ENCODE measurements around the gene NRK.
"Not testable (repeated sequence)": the region's sequence is repeated elsewhere in the genome, so short reads cannot be mapped to it uniquely, and the experiment has no call there.

Gene NRK

GRCh38 chrX:105821471-105822121 lies 743 bp upstream of the NRK start:
- Histone ChIP-seq H3K4me2 (no peak overlapping the region), H3K4me3 (no peak overlapping the region), H3K36me3 (no peaks in the 10 kb centered on the region), H3K9ac (no peak overlapping the region), H4K20me1 (no peaks in the 10 kb centered on the region), H3K4me1 (no peaks in the 10 kb centered on the region), H3K27me3 (peaks cover 66% of the 10 kb centered on the region), H3K27ac (no peak overlapping the region), H3K9me3 (peaks cover 21% of the 10 kb centered on the region)
- TF ChIP-seq Cebpa-rat (IDR thresholded peaks at IDR 0.05): no peak

- Histone ChIP-seq H3K27me3 (peaks cover 69% of the 10 kb centered on the region), H3K36me3 (no peaks in the 10 kb centered on the region)
Observed at GRCh38 chrX:105823092-105823455, 735 bp downstream of the NRK start.

GRCh38 chrX:105829011-105829410 lies 6.7 kb downstream of the NRK start:
- no peaks in the 10 kb centered on the region for H3K36me3 ChIP-seq
- no peak for TF ChIP-seq Cebpa-rat (IDR thresholded peaks at IDR 0.05)
- no peak overlapping the region for H3K4me3 ChIP-seq
- H3K27me3 ChIP-seq: peaks cover 27% of the 10 kb centered on the region
- no peaks in the 10 kb centered on the region for H3K4me1 ChIP-seq
- no peak overlapping the region for H3K27ac ChIP-seq
- H3K9ac ChIP-seq: no peak overlapping the region
- no peaks in the 10 kb centered on the region for H4K20me1 ChIP-seq
- no peaks in the 10 kb centered on the region for H3K9me3 ChIP-seq
- H3K4me2 ChIP-seq: no peak overlapping the region

More at GRCh38 chrX:105823092-105823455, 735 bp downstream of the NRK start:
- no peaks in the 10 kb centered on the region for H3K4me1 ChIP-seq
- no peak overlapping the region for H3K27ac ChIP-seq
- H4K20me1 ChIP-seq: no peaks in the 10 kb centered on the region
- TF ChIP-seq Cebpa-rat (IDR thresholded peaks at IDR 0.05): no peak
- H3K9me3 ChIP-seq: peaks cover 21% of the 10 kb centered on the region
- no peak overlapping the region for H3K4me2 ChIP-seq
- no peak overlapping the region for H3K9ac ChIP-seq
- no peak overlapping the region for H3K4me3 ChIP-seq

- Histone ChIP-seq H3K4me1 (no peaks in the 10 kb centered on the region), H3K27me3 (peaks cover 41% of the 10 kb centered on the region), H3K4me3 (no peak overlapping the region), H3K36me3 (no peaks in the 10 kb centered on the region), H4K20me1 (no peaks in the 10 kb centered on the region), H3K27ac (no peak overlapping the region), H3K4me2 (no peak overlapping the region), H3K9me3 (no peaks in the 10 kb centered on the region), H3K9ac (no peak overlapping the region)
- TF ChIP-seq Cebpa-rat (IDR thresholded peaks at IDR 0.05): no peak
Observed at GRCh38 chrX:105837232-105837631, 14.9 kb downstream of the NRK start.

GRCh38 chrX:105845631-105846030 lies 23.3 kb downstream of the NRK start:
- H3K9me3 ChIP-seq: peaks cover 8% of the 10 kb centered on the region
- H3K27ac ChIP-seq: no peak overlapping the region
- H3K4me3 ChIP-seq: no peak overlapping the region
- H3K27me3 ChIP-seq: peaks cover 75% of the 10 kb centered on the region
- H4K20me1 ChIP-seq: no peaks in the 10 kb centered on the region
- no peak overlapping the region for H3K4me2 ChIP-seq
- no peak for TF ChIP-seq Cebpa-rat (IDR thresholded peaks at IDR 0.05)
- H3K36me3 ChIP-seq: no peaks in the 10 kb centered on the region
- H3K9ac ChIP-seq: no peak overlapping the region
- H3K4me1 ChIP-seq: no peaks in the 10 kb centered on the region

GRCh38 chrX:105850100-105850499 lies 27.8 kb downstream of the NRK start:
- peaks cover 93% of the 10 kb centered on the region for H3K27me3 ChIP-seq
- H3K9ac ChIP-seq, H3K9me3 ChIP-seq, H4K20me1 ChIP-seq, H3K4me2 ChIP-seq, H3K27ac ChIP-seq, H3K4me3 ChIP-seq, H3K4me1 ChIP-seq, H3K36me3 ChIP-seq: not testable (repeated sequence)

- H3K9me3 ChIP-seq: no peaks in the 10 kb centered on the region
- no peaks in the 10 kb centered on the region for H3K4me1 ChIP-seq
- H4K20me1 ChIP-seq: no peaks in the 10 kb centered on the region
- H3K9ac ChIP-seq: no peak overlapping the region
- H3K4me3 ChIP-seq: no peak overlapping the region
- no peaks in the 10 kb centered on the region for H3K36me3 ChIP-seq
- no peak for TF ChIP-seq Cebpa-rat (IDR thresholded peaks at IDR 0.05)
- no peak overlapping the region for H3K4me2 ChIP-seq
- H3K27ac ChIP-seq: no peak overlapping the region
- H3K27me3 ChIP-seq: peaks cover 89% of the 10 kb centered on the region
Observed at GRCh38 chrX:105865709-105866108, 43.4 kb downstream of the NRK start.

GRCh38 chrX:105869701-105870100 lies 47.4 kb downstream of the NRK start:
- Histone ChIP-seq H3K36me3 (no peaks in the 10 kb centered on the region), H3K4me2 (no peak overlapping the region), H3K27me3 (peaks cover 91% of the 10 kb centered on the region), H3K4me3 (no peak overlapping the region), H3K9ac (no peak overlapping the region), H4K20me1 (no peaks in the 10 kb centered on the region), H3K4me1 (no peaks in the 10 kb centered on the region), H3K9me3 (no peaks in the 10 kb centered on the region), H3K27ac (no peak overlapping the region)
- no peak for TF ChIP-seq Cebpa-rat (IDR thresholded peaks at IDR 0.05)

- TF ChIP-seq Cebpa-rat (IDR thresholded peaks at IDR 0.05): no peak
- Histone ChIP-seq H3K4me2 (no peak overlapping the region), H3K36me3 (no peaks in the 10 kb centered on the region), H3K27ac (no peak overlapping the region), H3K27me3 (peaks cover 88% of the 10 kb centered on the region), H3K9me3 (no peaks in the 10 kb centered on the region), H3K9ac (no peak overlapping the region), H3K4me3 (no peak overlapping the region), H3K4me1 (no peaks in the 10 kb centered on the region), H4K20me1 (no peaks in the 10 kb centered on the region)
Observed at GRCh38 chrX:105870445-105870844, 48.1 kb downstream of the NRK start.

GRCh38 chrX:105872941-105873340 lies 50.6 kb downstream of the NRK start:
- Histone ChIP-seq H3K4me1 (no peaks in the 10 kb centered on the region), H3K27me3 (peaks cover 71% of the 10 kb centered on the region), H3K4me3 (no peak overlapping the region), H3K36me3 (no peaks in the 10 kb centered on the region), H3K9me3 (no peaks in the 10 kb centered on the region), H3K9ac (no peak overlapping the region), H3K4me2 (no peak overlapping the region), H3K27ac (no peak overlapping the region), H4K20me1 (no peaks in the 10 kb centered on the region)
- no peak for TF ChIP-seq Cebpa-rat (IDR thresholded peaks at IDR 0.05)

- Histone ChIP-seq H3K4me3 (no peak overlapping the region), H3K27ac (no peak overlapping the region), H3K9me3 (no peaks in the 10 kb centered on the region), H3K9ac (no peak overlapping the region), H3K27me3 (peaks cover 64% of the 10 kb centered on the region), H3K4me1 (no peaks in the 10 kb centered on the region), H4K20me1 (no peaks in the 10 kb centered on the region), H3K4me2 (no peak overlapping the region), H3K36me3 (no peaks in the 10 kb centered on the region)
- TF ChIP-seq Cebpa-rat (IDR thresholded peaks at IDR 0.05): no peak
Observed at GRCh38 chrX:105874790-105875189, 52.5 kb downstream of the NRK start.

Measured in BLaER1 (cell line).